ENCODE measurements around the gene SEMA3B.

SEMA3B gene

GRCh38 chr3:50256978-50257890 is 11.7 kb upstream of the SEMA3B start:
- ATAC-seq, result no peak
- no peak for TF ChIP-seq ZNF8 (CRISPR knock-in tag; IDR thresholded peaks at IDR 0.05)
- no peak for TF ChIP-seq TOX (CRISPR knock-in tag; IDR thresholded peaks at IDR 0.05; ENCODE audit: borderline replicate concordance)
- TF ChIP-seq ZNF565 (CRISPR knock-in tag; conservative IDR thresholded peaks at IDR 0.05; ENCODE audit: low read depth), result no peak
- no peak for TF ChIP-seq PATZ1 (CRISPR knock-in tag; IDR thresholded peaks at IDR 0.05; ENCODE audit: borderline replicate concordance)
- no peak for TF ChIP-seq GLIS3 (CRISPR knock-in tag; IDR thresholded peaks at IDR 0.05)
- TF ChIP-seq ARNTL (CRISPR knock-in tag; IDR thresholded peaks at IDR 0.05; ENCODE audit: borderline replicate concordance, low read depth), result no peak
- no peak for TF ChIP-seq CSRNP3 (CRISPR knock-in tag; IDR thresholded peaks at IDR 0.05)
- TF ChIP-seq PPARA (CRISPR knock-in tag; IDR thresholded peaks at IDR 0.05; ENCODE audit: borderline replicate concordance), result no peak

GRCh38 chr3:50258029-50258680 is 10.8 kb upstream of the SEMA3B start:
- ATAC-seq, result no peak
- no peak for TF ChIP-seq ZNF70 (CRISPR knock-in tag; IDR thresholded peaks at IDR 0.05)
- no peak for TF ChIP-seq ARNTL (CRISPR knock-in tag; IDR thresholded peaks at IDR 0.05; ENCODE audit: borderline replicate concordance, low read depth)
- TF ChIP-seq ZFP30 (CRISPR knock-in tag; IDR thresholded peaks at IDR 0.05), result no peak
- TF ChIP-seq TSHZ2 (CRISPR knock-in tag; IDR thresholded peaks at IDR 0.05), result no peak
- no peak for TF ChIP-seq PATZ1 (CRISPR knock-in tag; IDR thresholded peaks at IDR 0.05; ENCODE audit: borderline replicate concordance)
- no peak for TF ChIP-seq GLIS3 (CRISPR knock-in tag; IDR thresholded peaks at IDR 0.05)
- no peak for TF ChIP-seq SNAI2 (CRISPR knock-in tag; IDR thresholded peaks at IDR 0.05)
- no peak for TF ChIP-seq TCF4 (CRISPR knock-in tag; IDR thresholded peaks at IDR 0.05; ENCODE audit: borderline replicate concordance)
- TF ChIP-seq ZFP3 (CRISPR knock-in tag; IDR thresholded peaks at IDR 0.05), result no peak
- no peak for TF ChIP-seq TOX (CRISPR knock-in tag; IDR thresholded peaks at IDR 0.05; ENCODE audit: borderline replicate concordance)
- TF ChIP-seq ZNF8 (CRISPR knock-in tag; IDR thresholded peaks at IDR 0.05), result no peak
- TF ChIP-seq CSDC2 (CRISPR knock-in tag; IDR thresholded peaks at IDR 0.05), result no peak
- TF ChIP-seq ZNF565 (CRISPR knock-in tag; conservative IDR thresholded peaks at IDR 0.05; ENCODE audit: low read depth), result no peak

GRCh38 chr3:50258979-50259378 is 10.0 kb upstream of the SEMA3B start:
- TF ChIP-seq CREB5 (CRISPR knock-in tag; IDR thresholded peaks at IDR 0.05; ENCODE audit: low read depth), result no peak
- no peak for TF ChIP-seq RARB (CRISPR knock-in tag; IDR thresholded peaks at IDR 0.05)
- no peak for TF ChIP-seq TOX (CRISPR knock-in tag; IDR thresholded peaks at IDR 0.05; ENCODE audit: borderline replicate concordance)
- TF ChIP-seq ESRRG (CRISPR knock-in tag; IDR thresholded peaks at IDR 0.05), result no peak
- TF ChIP-seq POU6F1 (CRISPR knock-in tag; IDR thresholded peaks at IDR 0.05; ENCODE audit: borderline replicate concordance, low read depth), result no peak
- no peak for TF ChIP-seq CSRNP3 (CRISPR knock-in tag; IDR thresholded peaks at IDR 0.05)
- ATAC-seq, result no peak
